Ovary (tissue), 9 donors: ENCODE measurements around the gene SETDB2. TPM values are rescaled to one million over a fixed set of nuclear protein-coding genes. Genes with fewer than 3 reads are reported as not detected.

Source experiments
- DNase-seq, 5 donors: peaks; one replicate each; pipeline ENCODE4 v3.0.0-alpha.2; 2019 to 2020
- H3K27ac ChIP-seq, 2 donors: fragments of 200-600 bp; one replicate each; pipeline versions ENCODE4 v1.5.1 to v1.8.0; 2019 to 2022
- H3K27me3 ChIP-seq: fragments of 200-600 bp; one replicate; pipeline ENCODE4 v1.8.0; 2022
- H3K36me3 ChIP-seq: fragments of 200-600 bp; sonication (generic); one replicate; pipeline ENCODE4 v1.5.1; 2019
- H3K4me1 ChIP-seq: one replicate; pipeline ENCODE4 v1.8.1; 2013; ENCODE audit warnings: mild to moderate bottlenecking, moderate library complexity; ENCODE audit not compliant: insufficient read depth
- H3K4me3 ChIP-seq: fragments of 200-600 bp; sonication (generic); one replicate; pipeline ENCODE4 v1.5.1; 2017
- H3K9me3 ChIP-seq, 2 donors: fragments of 200-600 bp in 1 of 2; sonication (generic) in 1 of 2; one replicate each; pipeline versions ENCODE4 v1.5.1 to v1.8.1; 2013 to 2019; ENCODE audit warnings: mild to moderate bottlenecking in 1 of 2, moderate library complexity in 1 of 2
- EP300 ChIP-seq: sonication (generic); formaldehyde crosslinking; IDR thresholded peaks from one replicate; pipeline ENCODE4 v1.6.1; 2017; ENCODE audit warnings: antibody characterized with exemption
- POLR2A ChIP-seq: fragments of 450-650 bp; IDR thresholded peaks from one replicate; pipeline ENCODE4 v1.6.1; 2017; ENCODE audit warnings: antibody characterized with exemption, mild to moderate bottlenecking, moderate library complexity
- WGBS, 3 donors: extraction: QIAGEN DNeasy Blood & Tissue Kit in 1 of 3; methylation state at CpG; one replicate each; pipeline versions ENCODE4 v1.1.5 to v1.1.7; 2013 to 2017; 5-methylcytosine and 5-hydroxymethylcytosine counted together
- intact Hi-C, 4 donors: fragments of 100-400 bp; cut with DNase I; formaldehyde crosslinking; loops; one replicate each; pipeline versions ENCODE4 v1.11.0 to v1.15.1; 2022 to 2023
- polyA plus RNA-seq, 2 donors: library from polyadenylated mRNA; stranded (reverse); fragments of 200-250 nt in 1 of 2; fragments of 350-450 nt in 1 of 2; fragmentation: Illumina TruSeq in 1 of 2; extraction: RNeasy Lipid Tissue Mini Kit (QIAGEN cat#74804) in 1 of 2; gene quantifications; one replicate each; pipeline ENCODE4 v1.2.3, GENCODE V29; 2013 to 2014
- total RNA-seq, 7 donors: library from RNA; depleted of rRNA in 2 of 7; stranded (reverse); fragments of >200 nt in 2 of 7; fragmentation: NEBNext Ultra II Directional in 3 of 7; extraction: Animal tissue kit (Norgen Biotek cat#: 25700) in 3 of 7; gene quantifications; one replicate each; pipeline versions ENCODE4 v1.1.0 to v1.2.4, GENCODE V29; 2016 to 2023
- TF ChIP-seq, protein P1 (sequence below), 3 donors: fragments of 450-650 bp in 2 of 3; fragments of 200-600 bp in 1 of 3; IDR thresholded peaks; one replicate each; pipeline versions ENCODE4 v1.5.1 to v1.8.0; 2016 to 2022; ENCODE audit warnings: antibody characterized with exemption in 3 of 3, mild to moderate bottlenecking in 1 of 3
- donor health status: DM: no; HTN: no; CAD: no; lungs with moderate emphysema.
- donor health status: DM: no; HTN: no; CAD: no.
- donor health status: Bipolar disorder and iron deficiency.
- donor health status: DM: yes; HTN: yes; CAD: no.
- donor health status: DM: no; HTN: no; CAD: no.
- donor health status: DM: yes; HTN: yes; CAD: no.

SETDB2 gene
- total and polyA plus RNA-seq, 9 donors, result 6.6 to 21.6 (median 16.9) TPM

DNA sequence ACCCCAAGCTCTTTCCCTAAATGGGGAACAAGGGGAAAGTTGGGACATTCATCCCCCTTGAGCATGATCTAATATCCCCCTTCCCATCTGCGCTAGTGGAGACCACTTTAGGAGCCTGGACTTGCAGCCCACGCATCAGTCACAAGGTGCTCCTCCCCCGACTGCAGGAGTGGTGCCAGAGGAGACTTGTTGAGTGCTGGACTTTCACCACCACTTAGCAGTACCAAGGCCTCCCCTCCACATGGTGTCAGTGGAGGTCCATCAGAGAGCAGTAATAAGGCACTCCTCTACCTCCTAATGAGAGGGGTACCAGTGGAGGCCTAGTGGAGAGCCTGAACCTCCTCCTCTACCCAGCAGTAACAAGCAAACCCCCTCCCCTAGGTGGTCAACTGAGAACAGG lies 22.7 kb upstream of the SETDB2 start:
- Histone ChIP-seq H3K36me3 (no peaks in the 10 kb centered on the region), H3K9me3 (no peaks in the 10 kb centered on the region), H3K4me3 (no peak overlapping the region), H3K27ac (no peak overlapping the region), H3K4me1 (peaks cover 3% of the 10 kb centered on the region), H3K27me3 (no peaks in the 10 kb centered on the region)
- TF ChIP-seq, protein P1, sequence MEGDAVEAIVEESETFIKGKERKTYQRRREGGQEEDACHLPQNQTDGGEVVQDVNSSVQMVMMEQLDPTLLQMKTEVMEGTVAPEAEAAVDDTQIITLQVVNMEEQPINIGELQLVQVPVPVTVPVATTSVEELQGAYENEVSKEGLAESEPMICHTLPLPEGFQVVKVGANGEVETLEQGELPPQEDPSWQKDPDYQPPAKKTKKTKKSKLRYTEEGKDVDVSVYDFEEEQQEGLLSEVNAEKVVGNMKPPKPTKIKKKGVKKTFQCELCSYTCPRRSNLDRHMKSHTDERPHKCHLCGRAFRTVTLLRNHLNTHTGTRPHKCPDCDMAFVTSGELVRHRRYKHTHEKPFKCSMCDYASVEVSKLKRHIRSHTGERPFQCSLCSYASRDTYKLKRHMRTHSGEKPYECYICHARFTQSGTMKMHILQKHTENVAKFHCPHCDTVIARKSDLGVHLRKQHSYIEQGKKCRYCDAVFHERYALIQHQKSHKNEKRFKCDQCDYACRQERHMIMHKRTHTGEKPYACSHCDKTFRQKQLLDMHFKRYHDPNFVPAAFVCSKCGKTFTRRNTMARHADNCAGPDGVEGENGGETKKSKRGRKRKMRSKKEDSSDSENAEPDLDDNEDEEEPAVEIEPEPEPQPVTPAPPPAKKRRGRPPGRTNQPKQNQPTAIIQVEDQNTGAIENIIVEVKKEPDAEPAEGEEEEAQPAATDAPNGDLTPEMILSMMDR (IDR thresholded peaks at IDR 0.05), result no peak
- no peak for TF ChIP-seq EP300
- no peak for TF ChIP-seq POLR2A
- intact Hi-C loops, result no loop called here
- 91 to 94% (median 93%) methylated on average over 3 of the region's 3 CpGs for WGBS, 3 donors
- DNase-seq, result peak in 1 of 5 donors; percentile 26

DNA sequence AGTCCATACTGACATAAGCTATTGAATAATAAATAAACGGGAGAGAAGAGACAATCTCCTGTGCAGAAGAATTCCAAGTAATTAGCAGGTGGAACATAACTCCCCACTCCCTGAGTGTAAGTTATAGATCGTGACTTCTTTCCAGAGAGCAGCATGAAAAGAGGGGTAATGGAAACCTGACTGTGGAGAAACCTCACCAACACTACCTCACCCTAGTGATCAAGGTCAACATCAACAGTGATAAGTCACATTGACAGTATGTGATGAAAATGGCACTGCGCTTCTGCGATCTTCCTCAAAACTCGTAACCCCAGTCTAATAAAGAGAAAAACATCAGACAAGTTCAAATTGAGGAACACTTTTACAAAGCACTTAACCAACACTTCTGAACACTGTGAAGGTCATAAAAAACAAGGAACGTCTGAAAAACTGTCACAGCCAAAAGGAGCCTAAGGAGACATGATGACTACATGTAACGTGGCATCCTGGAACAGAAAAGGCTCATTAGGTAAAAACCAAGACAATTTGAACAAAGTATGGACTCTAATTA lies 20.0 kb upstream of the SETDB2 start:
- Histone ChIP-seq H3K4me3 (no peak overlapping the region), H3K27me3 (no peaks in the 10 kb centered on the region), H3K9me3 (no peaks in the 10 kb centered on the region), H3K27ac (no peak overlapping the region), H3K36me3 (no peaks in the 10 kb centered on the region), H3K4me1 (peaks cover 1% of the 10 kb centered on the region)
- no peak for DNase-seq
- 69 to 82% (median 72%) methylated on average over 7 of the region's 7 CpGs for WGBS, 3 donors
- intact Hi-C loops, result no loop called here
- TF ChIP-seq POLR2A, result no peak

DNA sequence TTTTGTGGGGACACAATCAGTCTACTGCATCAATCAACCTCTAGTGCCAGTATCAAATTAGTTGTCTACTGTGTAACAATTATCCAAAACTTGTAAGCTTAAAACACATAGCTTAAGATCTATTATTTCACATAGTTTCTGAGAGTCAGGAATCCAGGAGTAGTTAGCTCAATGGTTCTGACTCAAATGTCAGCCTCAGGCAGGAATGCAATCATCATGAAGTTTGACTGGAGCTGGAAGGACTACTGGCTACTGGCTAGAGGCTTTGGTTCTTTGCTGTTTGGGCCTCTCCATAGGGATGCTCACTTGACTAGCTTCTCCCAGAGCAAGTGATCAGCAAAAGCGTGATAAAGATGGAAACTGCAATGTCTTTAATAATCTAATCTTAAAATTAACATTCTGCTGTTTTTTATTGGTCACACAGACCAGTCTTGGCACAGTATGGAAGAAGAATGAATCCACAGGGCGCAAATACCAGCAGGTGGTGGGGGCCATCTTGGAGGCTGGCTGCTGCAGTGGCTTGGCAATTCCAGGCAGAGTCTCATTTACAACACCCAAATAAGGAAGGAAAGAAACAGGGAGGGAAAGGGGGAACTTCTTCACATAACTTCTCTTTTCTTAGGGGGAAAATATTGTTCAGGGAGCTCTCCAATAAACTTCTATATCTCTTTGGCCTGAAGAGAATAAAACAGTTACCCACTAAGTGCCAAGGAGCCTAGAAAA lies 15.9 kb upstream of the SETDB2 start:
- Histone ChIP-seq H3K27ac (no peak overlapping the region), H3K27me3 (no peaks in the 10 kb centered on the region), H3K36me3 (no peaks in the 10 kb centered on the region), H3K9me3 (no peaks in the 10 kb centered on the region), H3K4me1 (no peaks in the 10 kb centered on the region), H3K4me3 (no peak overlapping the region)
- no peak for DNase-seq
- TF ChIP-seq, protein P1 (IDR thresholded peaks at IDR 0.05), result no peak
- TF ChIP-seq POLR2A (no peak), EP300 (no peak)
- 95 to 100% (median 95%) methylated on average over 2 of the region's 2 CpGs for WGBS, 3 donors
- intact Hi-C loops, result no loop called here

DNA sequence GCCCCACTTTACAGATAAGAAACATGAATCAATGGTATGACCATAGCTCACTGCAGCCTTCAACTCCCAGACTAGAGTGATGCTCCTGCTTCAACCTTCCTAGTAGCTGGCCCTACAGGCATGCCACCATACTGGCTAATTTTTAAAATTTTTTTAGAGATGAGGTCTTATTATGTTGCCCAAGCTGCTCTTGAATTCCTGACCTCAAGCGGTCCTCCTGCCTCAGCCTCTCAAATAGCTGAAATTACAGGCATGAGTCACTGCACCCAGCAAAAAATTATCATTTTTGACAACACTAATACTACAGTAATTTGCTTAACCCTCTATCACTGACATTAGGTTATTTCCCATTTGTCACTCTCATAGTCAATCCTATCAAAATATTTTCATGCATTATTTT lies 15.0 kb upstream of the SETDB2 start:
- Histone ChIP-seq H3K9me3 (no peaks in the 10 kb centered on the region), H3K27me3 (no peaks in the 10 kb centered on the region), H3K4me1 (no peaks in the 10 kb centered on the region), H3K36me3 (no peaks in the 10 kb centered on the region), H3K4me3 (no peak overlapping the region), H3K27ac (no peak overlapping the region)
- 89 to 95% (median 92%) methylated on average over 1 of the region's 1 CpG for WGBS, 3 donors
- intact Hi-C loops, result no loop called here
- TF ChIP-seq POLR2A (no peak), EP300 (no peak)
- TF ChIP-seq, protein P1 (IDR thresholded peaks at IDR 0.05), result no peak
- no peak for DNase-seq

DNA sequence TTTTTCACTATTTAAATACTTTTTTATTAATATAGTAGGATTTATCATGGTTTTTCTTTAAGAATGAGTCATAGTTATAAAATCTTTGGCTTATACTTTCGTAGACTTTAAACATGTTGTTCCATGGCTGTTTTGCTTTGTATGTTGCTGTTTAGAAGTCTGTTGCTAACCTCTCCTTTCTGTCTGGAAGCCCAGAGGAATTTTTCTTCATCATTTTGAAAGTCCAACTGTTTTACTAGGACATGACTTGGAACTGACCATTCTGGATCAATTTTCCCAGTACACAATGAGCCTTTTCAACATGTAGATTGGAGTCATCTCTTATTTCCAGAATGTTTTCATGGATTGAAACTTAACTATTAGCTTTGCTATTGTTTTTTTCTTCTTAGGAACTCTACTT lies 8.1 kb upstream of the SETDB2 start:
- WGBS, 3 donors, result 23 to 32% (median 26%) methylated on average over 1 of the region's 1 CpG
- no peaks in the 10 kb centered on the region for H3K27me3 ChIP-seq
- H3K36me3 ChIP-seq, result no peaks in the 10 kb centered on the region
- no peak overlapping the region for H3K4me3 ChIP-seq
- TF ChIP-seq, protein P1 (IDR thresholded peaks at IDR 0.05), result no peak
- no peak for TF ChIP-seq EP300
- TF ChIP-seq POLR2A, result no peak
- no peaks in the 10 kb centered on the region for H3K9me3 ChIP-seq
- DNase-seq, result no peak
- H3K4me1 ChIP-seq, result no peaks in the 10 kb centered on the region
- intact Hi-C loops, result loop anchor here (2.0 to 5.0 kb wide), 4 partner anchors 134 to 189 kb away; partner anchors contain the start of gene CDADC1 (in 1 of the 4)
- no peak overlapping the region for H3K27ac ChIP-seq
